GM12878 (cell line): ENCODE measurements around the gene CTSO. TPM values are rescaled to one million over a fixed set of nuclear protein-coding genes. Genes with fewer than 3 reads are reported as not detected.
A peak's percentile ranks its signal among the peaks of the same experiment; 100 is the strongest.

Experiments
- BCLAF1 ChIP-seq: fragments of 450-650 bp; IDR thresholded peaks from 2 replicates; pipeline ENCODE4 v1.6.1; 2017; ENCODE audit warnings: antibody characterized with exemption, mild to moderate bottlenecking, moderate library complexity
- E2F8 ChIP-seq: fragments of 450-650 bp; IDR thresholded peaks from 2 replicates; pipeline ENCODE4 v1.6.1; 2018; ENCODE audit warnings: mild to moderate bottlenecking, low read depth, moderate library complexity; ENCODE audit not compliant: partially characterized antibody
- E4F1 ChIP-seq: fragments of 450-650 bp; IDR thresholded peaks from 2 replicates; pipeline ENCODE4 v1.6.1; 2018; ENCODE audit warnings: borderline replicate concordance, mild to moderate bottlenecking; ENCODE audit not compliant: partially characterized antibody
- EP300 ChIP-seq, 2 experiments: fragments of 150-350 bp in 1 of 2; IDR thresholded peaks; 2 replicates each; pipeline ENCODE4 v1.6.1; 2011 to 2012; ENCODE audit warnings: low read depth in 2 of 2, low read length in 2 of 2, borderline replicate concordance in 1 of 2, improper control_type of control experiment in 1 of 2, inconsistent platforms in 1 of 2; ENCODE audit not compliant: control insufficient read depth in 1 of 2
- HDGF ChIP-seq: fragments of 450-650 bp; IDR thresholded peaks from 2 replicates; pipeline ENCODE4 v1.6.1; 2016; ENCODE audit warnings: antibody characterized with exemption
- JUND ChIP-seq: IDR thresholded peaks from 2 replicates; pipeline ENCODE4 v1.6.1; 2012; ENCODE audit warnings: low read depth, mild to moderate bottlenecking, low read length, improper control_type of control experiment, moderate library complexity
- LARP7 ChIP-seq: fragments of 450-650 bp; IDR thresholded peaks from 2 replicates; pipeline ENCODE4 v1.6.1; 2017; ENCODE audit warnings: mild to moderate bottlenecking
- PKNOX1 ChIP-seq: fragments of 450-650 bp; IDR thresholded peaks from 2 replicates; pipeline ENCODE4 v1.6.1; 2016; ENCODE audit warnings: mild to moderate bottlenecking
- SKIL ChIP-seq: fragments of 450-650 bp; IDR thresholded peaks from 2 replicates; pipeline ENCODE4 v1.6.1; 2017; ENCODE audit warnings: mild to moderate bottlenecking, low read depth, inconsistent platforms; ENCODE audit not compliant: poor library complexity, severe bottlenecking
- SMAD1 ChIP-seq: fragments of 450-650 bp; IDR thresholded peaks from 2 replicates; pipeline ENCODE4 v1.6.1; 2018; ENCODE audit warnings: mild to moderate bottlenecking, low read depth; ENCODE audit not compliant: partially characterized antibody
- USF2 ChIP-seq: IDR thresholded peaks from 2 replicates; pipeline ENCODE4 v1.6.1; 2011; ENCODE audit warnings: low read depth, low read length, improper control_type of control experiment, borderline replicate concordance
- ZBTB40 ChIP-seq: fragments of 450-650 bp; IDR thresholded peaks from 2 replicates; pipeline ENCODE4 v1.6.1; 2016; ENCODE audit warnings: mild to moderate bottlenecking, moderate library complexity, borderline replicate concordance
- polyA plus RNA-seq, 11 experiments: library from polyadenylated mRNA; depleted of rRNA in 4 of 11; unstranded in 6 of 11; stranded (reverse) in 5 of 11; fragments of >200 nt; fragmentation: Nextera tagmentation in 4 of 11; fragmentation: Illumina TruSeq in 1 of 11; extraction: Ambion mirVana in 4 of 11; extraction: Trizol in 1 of 11; gene quantifications; 1 replicate in 1 of 11; 2 replicates in 10 of 11; pipeline versions ENCODE4 v1.2.1 to v1.2.3, GENCODE V29; 2011 to 2016; ENCODE audit warnings: inconsistent platforms in 2 of 11, missing spikeins in 2 of 11, low read depth in 1 of 11
- total RNA-seq, 4 experiments: library from RNA; depleted of rRNA in 3 of 4; stranded (reverse); fragments of >200 nt in 3 of 4; fragmentation: Illumina TruSeq in 1 of 4; extraction: Trizol in 1 of 4; gene quantifications; 2 replicates each; pipeline versions ENCODE4 v1.2.1 to v1.2.3, GENCODE V29; 2013 to 2021

The CTSO gene
- total and polyA plus RNA-seq, 10 of the 15 experiments (the other 5 are each of a cell fraction or from before 2014, with no cell fraction given) = 3.9 to 9.7 (median 7.0) TPM

GRCh38 chr4:155974476-155974749 lies 20.7 kb upstream of the CTSO start (continued):
- TF ChIP-seq BCLAF1 = no peak
- TF ChIP-seq LARP7 = no peak
- TF ChIP-seq E4F1 = no peak
- TF ChIP-seq E2F8 = no peak
- no peak for TF ChIP-seq JUND
- no peak for TF ChIP-seq SMAD1
- peak; percentile 81 for TF ChIP-seq PKNOX1
- TF ChIP-seq SKIL = no peak
- TF ChIP-seq USF2 = no peak
- no peak for TF ChIP-seq HDGF
- TF ChIP-seq EP300 (IDR thresholded peaks at IDR 0.05; ENCODE audit: borderline replicate concordance in 1 of 2, control insufficient read depth in 1 of 2, low read depth in 2 of 2, low read length in 2 of 2) = peak; percentile 59 to 87; a peak in 3 of 4 replicates
- TF ChIP-seq ZBTB40 = no peak
